H1 (cell line): ENCODE measurements around the gene CAV3. TPM values are rescaled to one million over a fixed set of nuclear protein-coding genes. Genes with fewer than 3 reads are reported as not detected.

Experiments
- CTBP2 ChIP-seq: IDR thresholded peaks from 2 replicates; pipeline ENCODE4 v1.7.0; 2011; ENCODE audit warnings: borderline replicate concordance, mild to moderate bottlenecking, moderate library complexity, mixed read lengths, low read length; ENCODE audit not compliant: insufficient read depth, insufficient read length
- SP2 ChIP-seq: IDR thresholded peaks from 2 replicates; pipeline ENCODE4 v1.6.1; 2012; ENCODE audit warnings: mild to moderate bottlenecking, low read length, inconsistent platforms
- polyA plus RNA-seq, 7 experiments: library from polyadenylated mRNA; depleted of rRNA in 3 of 7; stranded (reverse) in 5 of 7; unstranded in 2 of 7; fragments of >200 nt in 5 of 7; fragments of 200-250 nt in 2 of 7; gene quantifications; 1 replicate in 5 of 7; 2 replicates in 1 of 7; 4 replicates in 1 of 7; pipeline versions ENCODE4 v1.2.1 to v1.2.3, GENCODE V29; 2011 to 2013; ENCODE audit warnings: missing spikeins in 2 of 7, mixed read lengths in 2 of 7
- total RNA-seq: library from RNA; stranded (reverse); fragmentation: NEBNext Ultra II Directional; extraction: Animal tissue kit (Norgen Biotek cat#: 25700); gene quantifications from 2 replicates; pipeline ENCODE4 v1.2.1, GENCODE V29; 2021

The CAV3 gene
- total and polyA plus RNA-seq, 2 of the 8 experiments (the other 6 are each of a cell fraction or from before 2014, with no cell fraction given), result not detected

GRCh38 chr3:8755564-8756237 lies 22.1 kb downstream of the CAV3 start (continued):
- TF ChIP-seq SP2 (no peak), CTBP2 (no peak)
